HCT116 (cell line): ENCODE data around the gene MS4A4A. TPM values are rescaled to one million over a fixed set of nuclear protein-coding genes. Genes with fewer than 3 reads are reported as not detected.

ENCODE experiments used
- ATAC-seq: fragments of 200-7000 bp; cut with Tn5 transposase; 2 replicates; pipeline ENCODE4 v1.9.1; 2020; ENCODE audit warnings: mild to moderate bottlenecking, moderate library complexity
- BruUV-seq: library from RNA; stranded (reverse); fragments of 400-500 nt; replicated peaks from 2 replicates; lab custom pipeline; 2021; lab: Mats Ljungman, UMichigan
- CTCF ChIA-PET: fragments of 300-600 bp; sonication (Branson Sonifier 250); formaldehyde crosslinking; loops from one replicate; lab custom pipeline; 2021; ENCODE audit warnings: antibody characterized with exemption; lab: Charles Lee
- POLR2A ChIA-PET: fragments of 300-600, 350-600 bp; sonication (Branson Sonifier 250); formaldehyde crosslinking; loops from one replicate; lab custom pipeline; 2021; ENCODE audit warnings: antibody characterized with exemption; lab: Charles Lee
- RAD21 ChIA-PET, 2 experiments: fragments of 300-600 bp; sonication (Branson Sonifier 250); formaldehyde crosslinking; loops; one replicate each; lab custom pipeline; 2023; ENCODE audit warnings: low total read pairs in 2 of 2; ENCODE audit not compliant: uncharacterized antibody in 2 of 2, unreplicated experiment in 2 of 2, low non-redundant PET in 1 of 2; lab: Charles Lee
- DNase-seq: peaks from one replicate; pipeline ENCODE4 v3.0.0-alpha.2; 2010; ENCODE audit warnings: low read depth, low spot score
- H2AFZ ChIP-seq: fragments of 200-600 bp; shearing (Covaris generic), sonication (generic); 2 replicates; pipeline ENCODE4 v1.6.1; 2017; ENCODE audit warnings: low read depth, mixed run types, mixed read lengths, antibody characterized with exemption, low read length; ENCODE audit not compliant: poor library complexity, severe bottlenecking
- H3K27ac ChIP-seq: 2 replicates; pipeline ENCODE4 v1.5.1; 2012; ENCODE audit warnings: low read depth, low read length
- H3K27me3 ChIP-seq: fragments of 200-600 bp; sonication (generic); 2 replicates; pipeline ENCODE4 v1.6.1; 2016; ENCODE audit warnings: mixed run types, low read length, mixed read lengths; ENCODE audit not compliant: insufficient read depth
- H3K36me3 ChIP-seq, 2 experiments: fragments of 200-500 bp in 1 of 2; fragments of 200-600 bp in 1 of 2; sonication (Bioruptor generic) in 1 of 2; sonication (generic) in 1 of 2; 2 replicates each; pipeline versions ENCODE4 v1.5.1 to v1.6.1; 2014 to 2016; ENCODE audit warnings: low read length in 2 of 2, inconsistent platforms in 1 of 2, mixed read lengths in 1 of 2, mixed run types in 1 of 2; ENCODE audit not compliant: insufficient read depth in 2 of 2, control insufficient read depth in 1 of 2
- H3K4me1 ChIP-seq, 2 experiments: fragments of 200-600 bp in 1 of 2; sonication (generic) in 1 of 2; 2 replicates each; pipeline versions ENCODE4 v1.5.1 to v1.6.1; 2012 to 2017; ENCODE audit warnings: low read length in 2 of 2, inconsistent platforms in 1 of 2, mild to moderate bottlenecking in 1 of 2, mixed read lengths in 1 of 2, mixed run types in 1 of 2, moderate library complexity in 1 of 2; ENCODE audit not compliant: insufficient read depth in 2 of 2, control insufficient read depth in 1 of 2
- H3K4me2 ChIP-seq: fragments of 200-600 bp; sonication (generic); 2 replicates; pipeline ENCODE4 v1.6.1; 2017; ENCODE audit warnings: mixed run types, low read length, mixed read lengths
- H3K4me3 ChIP-seq, 2 experiments: fragments of 200-600 bp in 1 of 2; sonication (generic) in 1 of 2; replicated peaks in 1 of 2; 2 replicates each; pipeline ENCODE4 v1.5.1; 2011 to 2016; ENCODE audit warnings: low read length in 2 of 2, control low read depth in 1 of 2, low read depth in 1 of 2, mild to moderate bottlenecking in 1 of 2, mixed read lengths in 1 of 2, mixed run types in 1 of 2
- H3K79me2 ChIP-seq: fragments of 200-600 bp; sonication (generic); 2 replicates; pipeline ENCODE4 v1.6.1; 2017; ENCODE audit warnings: mild to moderate bottlenecking, mixed run types, low read length, moderate library complexity, mixed read lengths; ENCODE audit not compliant: insufficient read depth
- H3K9ac ChIP-seq: fragments of 200-600 bp; sonication (generic); 2 replicates; pipeline ENCODE4 v1.6.1; 2016; ENCODE audit warnings: low read length, mixed read lengths
- H3K9me2 ChIP-seq: fragments of 200-600 bp; sonication (generic), shearing (Covaris generic); 2 replicates; pipeline ENCODE4 v1.6.1; 2017; ENCODE audit warnings: mixed run types, mild to moderate bottlenecking, moderate library complexity; ENCODE audit not compliant: insufficient read depth
- H3K9me3 ChIP-seq, 2 experiments: fragments of 200-500 bp in 1 of 2; fragments of 200-600 bp in 1 of 2; sonication (Bioruptor generic) in 1 of 2; sonication (generic) in 1 of 2; 2 replicates each; pipeline ENCODE4 v1.6.1; 2014 to 2017; ENCODE audit warnings: low read length in 2 of 2, mixed read lengths in 2 of 2, inconsistent platforms in 1 of 2, low read depth in 1 of 2, mild to moderate bottlenecking in 1 of 2, mixed run types in 1 of 2, moderate library complexity in 1 of 2; ENCODE audit not compliant: control insufficient read depth in 1 of 2, insufficient read depth in 1 of 2
- H4K20me1 ChIP-seq: fragments of 200-600 bp; sonication (generic), shearing (Covaris generic); 2 replicates; pipeline ENCODE4 v1.6.1; 2017; ENCODE audit warnings: mixed run types, mild to moderate bottlenecking, moderate library complexity; ENCODE audit not compliant: insufficient read depth
- ATF3 ChIP-seq: IDR thresholded peaks from 2 replicates; pipeline ENCODE4 v1.6.1; 2012
- CBX3 ChIP-seq: IDR thresholded peaks from 2 replicates; pipeline ENCODE4 v1.6.1; 2012; ENCODE audit warnings: low read depth
- CEBPB ChIP-seq: IDR thresholded peaks from 2 replicates; pipeline ENCODE4 v1.6.1; 2012; ENCODE audit warnings: low read depth
- CTCF ChIP-seq, 3 experiments: fragments of 200-600 bp in 1 of 3; sonication (generic) in 1 of 3; IDR thresholded peaks in 2 of 3; conservative IDR thresholded peaks in 1 of 3; 2 replicates each; pipeline ENCODE4 v1.5.1; 2012 to 2017; ENCODE audit warnings: low read depth in 2 of 3, low read length in 2 of 3, antibody characterized with exemption in 1 of 3, borderline replicate concordance in 1 of 3, control low read depth in 1 of 3, mild to moderate bottlenecking in 1 of 3, mixed read lengths in 1 of 3, mixed run types in 1 of 3, moderate library complexity in 1 of 3; ENCODE audit not compliant: insufficient read depth in 1 of 3
- EGR1 ChIP-seq: IDR thresholded peaks from 2 replicates; pipeline ENCODE4 v1.6.1; 2012; ENCODE audit warnings: low read depth
- ELF1 ChIP-seq: IDR thresholded peaks from 2 replicates; pipeline ENCODE4 v1.6.1; 2012; ENCODE audit warnings: low read depth, borderline replicate concordance
- EZH2 ChIP-seq: fragments of 200-600 bp; sonication (generic); IDR thresholded peaks from 2 replicates; pipeline ENCODE4 v1.6.1; 2017; ENCODE audit warnings: antibody characterized with exemption, mixed run types
- FOSL1 ChIP-seq: IDR thresholded peaks from 2 replicates; pipeline ENCODE4 v1.6.1; 2012; ENCODE audit warnings: low read depth
- POLR2A ChIP-seq: IDR thresholded peaks from 2 replicates; pipeline ENCODE4 v1.7.0; 2011; ENCODE audit warnings: borderline replicate concordance; ENCODE audit not compliant: insufficient read depth, insufficient read length; ENCODE audit errors: extremely low read depth
- POLR2AphosphoS5 ChIP-seq: IDR thresholded peaks from 2 replicates; pipeline ENCODE4 v1.6.1; 2011; ENCODE audit warnings: mild to moderate bottlenecking, low read depth, low read length, moderate library complexity
- SIN3A ChIP-seq: IDR thresholded peaks from 2 replicates; pipeline ENCODE4 v1.6.1; 2012; ENCODE audit warnings: low read depth
- SP1 ChIP-seq: IDR thresholded peaks from 2 replicates; pipeline ENCODE4 v1.6.1; 2012; ENCODE audit warnings: low read depth
- SRF ChIP-seq: IDR thresholded peaks from 2 replicates; pipeline ENCODE4 v1.6.1; 2012; ENCODE audit warnings: low read depth
- TCF7L2 ChIP-seq: IDR thresholded peaks from 2 replicates; pipeline ENCODE4 v1.7.0; 2011; ENCODE audit warnings: borderline replicate concordance, inconsistent platforms; ENCODE audit not compliant: insufficient read depth, insufficient read length; ENCODE audit errors: extremely low read depth
- YY1 ChIP-seq: IDR thresholded peaks from 2 replicates; pipeline ENCODE4 v1.6.1; 2011; ENCODE audit warnings: low read length, low read depth, moderate library complexity, mild to moderate bottlenecking; ENCODE audit not compliant: insufficient replicate concordance; ENCODE audit errors: extremely low read depth
- ZFX ChIP-seq: fragments of 450-650 bp; IDR thresholded peaks from 2 replicates; pipeline ENCODE4 v1.6.1; 2017
- ZNF274 ChIP-seq: fragments of 200-500 bp; sonication (Bioruptor generic); IDR thresholded peaks from 2 replicates; pipeline ENCODE4 v1.6.1; 2014; ENCODE audit warnings: mild to moderate bottlenecking, low read depth, low read length, inconsistent platforms
- intact Hi-C: fragments of 100-400 bp; cut with micrococcal nuclease; formaldehyde crosslinking; loops from 2 replicates; pipeline ENCODE4 v1.10.0; 2022
- total RNA-seq: library from RNA; stranded (reverse); gene quantifications from one replicate; pipeline ENCODE4 v1.2.1, GENCODE V29; 2021; ENCODE audit not compliant: unreplicated experiment
- TF ChIP-seq, protein P1 (sequence below): IDR thresholded peaks from 2 replicates; pipeline ENCODE4 v1.6.1; 2011; ENCODE audit warnings: mild to moderate bottlenecking, low read length, moderate library complexity; ENCODE audit not compliant: insufficient replicate concordance; ENCODE audit errors: extremely low read depth
- TF ChIP-seq, protein P2 (sequence below): IDR thresholded peaks from 2 replicates; pipeline ENCODE4 v1.6.1; 2012; ENCODE audit warnings: low read depth
- TF ChIP-seq, protein P3 (sequence below): IDR thresholded peaks from 2 replicates; pipeline ENCODE4 v1.6.1; 2012

Gene MS4A4A
- total RNA-seq, 1 experiment from 2014 or later = 0.22 TPM

DNA sequence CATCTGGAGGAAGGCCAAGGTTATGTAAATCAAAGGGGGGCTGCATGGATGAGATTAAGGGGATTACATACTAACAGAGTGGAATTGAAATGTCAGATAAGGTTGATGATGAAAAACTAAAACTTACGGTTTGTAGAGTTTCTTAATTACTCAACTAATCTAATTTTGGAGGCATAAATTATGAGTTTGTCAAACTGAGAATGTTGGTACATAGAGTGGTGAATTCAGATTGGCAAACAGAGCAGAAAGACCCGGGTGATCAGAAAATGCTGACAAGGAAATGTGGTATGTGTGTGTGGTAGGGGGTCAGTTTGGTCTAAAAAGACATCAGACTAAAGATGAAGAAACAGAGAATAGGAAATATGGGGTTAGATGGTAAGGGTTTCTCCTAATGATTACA lies 57.6 kb downstream of the MS4A4A start:
- Histone ChIP-seq H4K20me1 (no peaks in the 10 kb centered on the region), H3K9me2 (no peaks in the 10 kb centered on the region), H3K4me1 (peaks cover 0 to 5% of the 10 kb centered on the region in 2 experiments; a peak in 2 of 4 replicates), H3K9ac (no peak overlapping the region), H2AFZ (no peak overlapping the region), H3K27me3 (no peaks in the 10 kb centered on the region), H3K79me2 (no peaks in the 10 kb centered on the region), H3K4me3 (no peak overlapping the region)
- ATAC-seq = no peak
- BruUV-seq = no TSS peak
- no peak for DNase-seq
- CTCF ChIA-PET = no interaction called here
- TF ChIP-seq CTCF (IDR thresholded peaks at IDR 0.05 in 2 of 3, conservative IDR thresholded peaks at IDR 0.05 in 1 of 3; ENCODE audit: borderline replicate concordance in 1 of 3, insufficient read depth in 1 of 3, low read depth in 2 of 3, low read length in 2 of 3) (no peak), YY1 (no peak), EGR1 (no peak), SIN3A (no peak), TCF7L2 (no peak), EZH2 (no peak), SP1 (no peak), ATF3 (no peak), CBX3 (no peak), ELF1 (no peak), POLR2AphosphoS5 (no peak), ZFX (no peak), ZNF274 (no peak), FOSL1 (no peak), SRF (no peak), POLR2A (no peak), CEBPB (no peak)
- TF ChIP-seq, protein P1, sequence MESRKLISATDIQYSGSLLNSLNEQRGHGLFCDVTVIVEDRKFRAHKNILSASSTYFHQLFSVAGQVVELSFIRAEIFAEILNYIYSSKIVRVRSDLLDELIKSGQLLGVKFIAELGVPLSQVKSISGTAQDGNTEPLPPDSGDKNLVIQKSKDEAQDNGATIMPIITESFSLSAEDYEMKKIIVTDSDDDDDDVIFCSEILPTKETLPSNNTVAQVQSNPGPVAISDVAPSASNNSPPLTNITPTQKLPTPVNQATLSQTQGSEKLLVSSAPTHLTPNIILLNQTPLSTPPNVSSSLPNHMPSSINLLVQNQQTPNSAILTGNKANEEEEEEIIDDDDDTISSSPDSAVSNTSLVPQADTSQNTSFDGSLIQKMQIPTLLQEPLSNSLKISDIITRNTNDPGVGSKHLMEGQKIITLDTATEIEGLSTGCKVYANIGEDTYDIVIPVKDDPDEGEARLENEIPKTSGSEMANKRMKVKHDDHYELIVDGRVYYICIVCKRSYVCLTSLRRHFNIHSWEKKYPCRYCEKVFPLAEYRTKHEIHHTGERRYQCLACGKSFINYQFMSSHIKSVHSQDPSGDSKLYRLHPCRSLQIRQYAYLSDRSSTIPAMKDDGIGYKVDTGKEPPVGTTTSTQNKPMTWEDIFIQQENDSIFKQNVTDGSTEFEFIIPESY = no peak
- TF ChIP-seq, protein P2, sequence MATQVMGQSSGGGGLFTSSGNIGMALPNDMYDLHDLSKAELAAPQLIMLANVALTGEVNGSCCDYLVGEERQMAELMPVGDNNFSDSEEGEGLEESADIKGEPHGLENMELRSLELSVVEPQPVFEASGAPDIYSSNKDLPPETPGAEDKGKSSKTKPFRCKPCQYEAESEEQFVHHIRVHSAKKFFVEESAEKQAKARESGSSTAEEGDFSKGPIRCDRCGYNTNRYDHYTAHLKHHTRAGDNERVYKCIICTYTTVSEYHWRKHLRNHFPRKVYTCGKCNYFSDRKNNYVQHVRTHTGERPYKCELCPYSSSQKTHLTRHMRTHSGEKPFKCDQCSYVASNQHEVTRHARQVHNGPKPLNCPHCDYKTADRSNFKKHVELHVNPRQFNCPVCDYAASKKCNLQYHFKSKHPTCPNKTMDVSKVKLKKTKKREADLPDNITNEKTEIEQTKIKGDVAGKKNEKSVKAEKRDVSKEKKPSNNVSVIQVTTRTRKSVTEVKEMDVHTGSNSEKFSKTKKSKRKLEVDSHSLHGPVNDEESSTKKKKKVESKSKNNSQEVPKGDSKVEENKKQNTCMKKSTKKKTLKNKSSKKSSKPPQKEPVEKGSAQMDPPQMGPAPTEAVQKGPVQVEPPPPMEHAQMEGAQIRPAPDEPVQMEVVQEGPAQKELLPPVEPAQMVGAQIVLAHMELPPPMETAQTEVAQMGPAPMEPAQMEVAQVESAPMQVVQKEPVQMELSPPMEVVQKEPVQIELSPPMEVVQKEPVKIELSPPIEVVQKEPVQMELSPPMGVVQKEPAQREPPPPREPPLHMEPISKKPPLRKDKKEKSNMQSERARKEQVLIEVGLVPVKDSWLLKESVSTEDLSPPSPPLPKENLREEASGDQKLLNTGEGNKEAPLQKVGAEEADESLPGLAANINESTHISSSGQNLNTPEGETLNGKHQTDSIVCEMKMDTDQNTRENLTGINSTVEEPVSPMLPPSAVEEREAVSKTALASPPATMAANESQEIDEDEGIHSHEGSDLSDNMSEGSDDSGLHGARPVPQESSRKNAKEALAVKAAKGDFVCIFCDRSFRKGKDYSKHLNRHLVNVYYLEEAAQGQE = no peak
- TF ChIP-seq, protein P3, sequence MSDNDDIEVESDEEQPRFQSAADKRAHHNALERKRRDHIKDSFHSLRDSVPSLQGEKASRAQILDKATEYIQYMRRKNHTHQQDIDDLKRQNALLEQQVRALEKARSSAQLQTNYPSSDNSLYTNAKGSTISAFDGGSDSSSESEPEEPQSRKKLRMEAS = no peak
- TF ChIP-seq, all 23 proteins: peak for 0
- intact Hi-C loops = no loop called here
- no peaks in the 10 kb centered on the region for H3K9me3 ChIP-seq
- H3K36me3 ChIP-seq = no peaks in the 10 kb centered on the region
- ChIA-PET POLR2A (no interaction called here), RAD21 (no interaction called here)
- no peak overlapping the region for H3K4me2 ChIP-seq
- no peak overlapping the region for H3K27ac ChIP-seq
